CD4-positive, alpha-beta T cell treated with Interleukin-6 at 100 ng/mL for 8 hours (primary cell): ENCODE measurements around the gene SP7.
"Not testable (repeated sequence)": the region's sequence is repeated elsewhere in the genome, so short reads cannot be mapped to it uniquely, and the experiment has no call there.

Experiments
- DNase-seq: peaks from one replicate; pipeline ENCODE4 v3.0.0-alpha.2; 2020; ENCODE audit warnings: mixed read lengths, low spot score

Gene SP7

GRCh38 chr12:53346491-53346890 is 10.3 kb upstream of the SP7 start:
- DNase-seq, result no peak

GRCh38 chr12:53345486-53346188 is 9.5 kb upstream of the SP7 start:
- no peak for DNase-seq

- peak; percentile 70 for DNase-seq
Measured at GRCh38 chr12:53344824-53345485, 8.8 kb upstream of the SP7 start.

- no peak for DNase-seq
Measured at GRCh38 chr12:53344487-53344823, 8.3 kb upstream of the SP7 start.

- no peak for DNase-seq
Measured at GRCh38 chr12:53343969-53344368, 7.8 kb upstream of the SP7 start.

GRCh38 chr12:53343449-53343848 is 7.3 kb upstream of the SP7 start:
- no peak for DNase-seq

GRCh38 chr12:53340398-53340797 is 4.2 kb upstream of the SP7 start:
- DNase-seq, result no peak

- DNase-seq, result no peak
Measured at GRCh38 chr12:53338916-53339315, 2.8 kb upstream of the SP7 start.

GRCh38 chr12:53338017-53338416 is 1.9 kb upstream of the SP7 start:
- DNase-seq, result no peak

GRCh38 chr12:53334822-53335221 is 1.3 kb downstream of the SP7 start:
- no peak for DNase-seq

GRCh38 chr12:53333845-53334244 is 2.3 kb downstream of the SP7 start:
- DNase-seq, result no peak

GRCh38 chr12:53333289-53333688 is 2.9 kb downstream of the SP7 start:
- DNase-seq, result no peak

GRCh38 chr12:53332744-53333143 is 3.4 kb downstream of the SP7 start:
- DNase-seq, result no peak

- not testable (repeated sequence) for DNase-seq
Measured at GRCh38 chr12:53332339-53332738, 3.8 kb downstream of the SP7 start.

GRCh38 chr12:53330671-53331070 is 5.5 kb downstream of the SP7 start:
- no peak for DNase-seq

- no peak for DNase-seq
Measured at GRCh38 chr12:53328043-53328435, 8.1 kb downstream of the SP7 start.

- no peak for DNase-seq
Measured at GRCh38 chr12:53327435-53328042, 8.6 kb downstream of the SP7 start.

GRCh38 chr12:53326460-53327185 is 9.5 kb downstream of the SP7 start:
- DNase-seq, result no peak

- DNase-seq, result no peak
Measured at GRCh38 chr12:53325511-53326061, 10.6 kb downstream of the SP7 start.

GRCh38 chr12:53324779-53325510 is 11.2 kb downstream of the SP7 start:
- DNase-seq, result peak; percentile 83

- DNase-seq, result peak; percentile 60
Measured at GRCh38 chr12:53324113-53324778, 11.9 kb downstream of the SP7 start.
